Karpas-422 (cell line): Measurements from ENCODE around the gene LUC7L3. TPM values are rescaled to one million over a fixed set of nuclear protein-coding genes. Genes with fewer than 3 reads are reported as not detected.
A peak's percentile ranks its signal among the peaks of the same experiment; 100 is the strongest.

Experiments
- DNase-seq: peaks from one replicate; pipeline ENCODE4 v3.0.0-alpha.2; 2015
- H2AFZ ChIP-seq: fragments of 200-600 bp; sonication (generic); 2 replicates; pipeline ENCODE4 v1.6.1; 2014; ENCODE audit warnings: antibody characterized with exemption, low read length, mixed read lengths
- H3K27ac ChIP-seq: fragments of 200-600 bp; sonication (generic); 2 replicates; pipeline ENCODE4 v1.5.1; 2014; ENCODE audit warnings: mild to moderate bottlenecking, low read length, moderate library complexity
- H3K27me3 ChIP-seq: fragments of 200-600 bp; sonication (generic); 2 replicates; pipeline ENCODE4 v1.6.1; 2014; ENCODE audit warnings: low read length, mixed read lengths
- H3K36me3 ChIP-seq: fragments of 200-600 bp; sonication (generic); 2 replicates; pipeline ENCODE4 v1.6.1; 2014; ENCODE audit warnings: low read length, mixed read lengths; ENCODE audit not compliant: insufficient read depth
- H3K4me1 ChIP-seq: fragments of 200-600 bp; sonication (generic); 2 replicates; pipeline ENCODE4 v1.6.1; 2014; ENCODE audit warnings: mild to moderate bottlenecking, low read length, mixed read lengths
- H3K4me2 ChIP-seq: fragments of 200-600 bp; sonication (generic); 2 replicates; pipeline ENCODE4 v1.6.1; 2014; ENCODE audit warnings: low read length, low read depth, mild to moderate bottlenecking; ENCODE audit not compliant: poor library complexity, severe bottlenecking
- H3K4me3 ChIP-seq: fragments of 200-600 bp; sonication (generic); 2 replicates; pipeline ENCODE4 v1.5.1; 2014; ENCODE audit warnings: mild to moderate bottlenecking, antibody characterized with exemption, low read length, mixed read lengths
- H3K79me2 ChIP-seq: fragments of 200-600 bp; sonication (generic); 2 replicates; pipeline ENCODE4 v1.6.1; 2014; ENCODE audit warnings: mild to moderate bottlenecking, low read length, mixed read lengths
- H3K9ac ChIP-seq: fragments of 200-600 bp; sonication (generic); 2 replicates; pipeline ENCODE4 v1.6.0; 2014; ENCODE audit warnings: low read length
- H3K9me2 ChIP-seq: fragments of 200-600 bp; sonication (generic), shearing (Covaris generic); replicated peaks from 2 replicates; pipeline ENCODE4 v1.6.0; 2014; ENCODE audit warnings: mild to moderate bottlenecking, low read length, moderate library complexity; ENCODE audit not compliant: insufficient read depth
- H3K9me3 ChIP-seq: fragments of 300-700, 200-600 bp; sonication (generic); 2 replicates; pipeline ENCODE4 v1.6.1; 2014; ENCODE audit warnings: low read length, mixed read lengths
- H4K20me1 ChIP-seq: fragments of 200-600 bp; sonication (generic); 2 replicates; pipeline ENCODE4 v1.6.1; 2014; ENCODE audit warnings: mild to moderate bottlenecking, antibody characterized with exemption, low read length, low read depth; ENCODE audit not compliant: insufficient read depth
- total RNA-seq: library from RNA; depleted of rRNA; stranded (reverse); fragments of >200 nt; shearing (Covaris generic); gene quantifications from 2 replicates; pipeline ENCODE4 v1.2.3, GENCODE V29; 2014; ENCODE audit warnings: low replicate concordance

LUC7L3 gene
- total RNA-seq, 1 experiment from 2014 or later = 102 TPM

GRCh38 chr17:50689956-50690886 lies 29.2 kb upstream of the LUC7L3 start:
- H3K79me2 ChIP-seq = no peaks in the 10 kb centered on the region
- no peaks in the 10 kb centered on the region for H3K9me2 ChIP-seq
- H2AFZ ChIP-seq = no peak overlapping the region
- DNase-seq = no peak
- H3K4me3 ChIP-seq = no peak overlapping the region
- no peak overlapping the region for H3K27ac ChIP-seq
- no peak overlapping the region for H3K4me2 ChIP-seq
- H3K9ac ChIP-seq = no peak overlapping the region
- no peaks in the 10 kb centered on the region for H3K4me1 ChIP-seq
- no peaks in the 10 kb centered on the region for H4K20me1 ChIP-seq
- H3K9me3 ChIP-seq = no peaks in the 10 kb centered on the region
- H3K36me3 ChIP-seq = peaks cover 14% of the 10 kb centered on the region; the same call in 1 of the 2 replicates
- no peaks in the 10 kb centered on the region for H3K27me3 ChIP-seq

DNA sequence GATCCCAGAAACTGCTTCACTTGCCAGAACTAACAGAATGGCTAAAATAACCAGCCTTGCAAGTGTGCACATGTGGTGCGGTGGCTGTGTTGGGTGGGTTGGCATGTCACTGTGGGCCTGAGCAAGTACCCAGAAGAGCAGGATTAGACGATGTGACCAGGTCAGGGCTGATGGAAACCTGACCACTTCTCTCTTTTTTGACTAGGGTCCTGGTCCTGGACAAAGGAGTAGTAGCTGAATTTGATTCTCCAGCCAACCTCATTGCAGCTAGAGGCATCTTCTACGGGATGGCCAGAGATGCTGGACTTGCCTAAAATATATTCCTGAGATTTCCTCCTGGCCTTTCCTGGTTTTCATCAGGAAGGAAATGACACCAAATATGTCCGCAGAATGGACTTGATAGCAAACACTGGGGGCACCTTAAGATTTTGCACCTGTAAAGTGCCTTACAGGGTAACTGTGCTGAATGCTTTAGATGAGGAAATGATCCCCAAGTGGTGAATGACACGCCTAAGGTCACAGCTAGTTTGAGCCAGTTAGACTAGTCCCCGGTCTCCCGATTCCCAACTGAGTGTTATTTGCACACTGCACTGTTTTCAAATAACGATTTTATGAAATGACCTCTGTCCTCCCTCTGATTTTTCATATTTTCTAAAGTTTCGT lies 28.4 kb upstream of the LUC7L3 start:
- H3K27me3 ChIP-seq = no peaks in the 10 kb centered on the region
- H3K4me3 ChIP-seq = no peak overlapping the region
- H3K9me3 ChIP-seq = no peaks in the 10 kb centered on the region
- H3K9me2 ChIP-seq = no peaks in the 10 kb centered on the region
- H4K20me1 ChIP-seq = peaks cover 7% of the 10 kb centered on the region; the same call in 1 of the 2 replicates
- peak; percentile 43 for DNase-seq
- H3K4me1 ChIP-seq = no peaks in the 10 kb centered on the region
- H3K9ac ChIP-seq = no peak overlapping the region
- H3K36me3 ChIP-seq = peaks cover 22% of the 10 kb centered on the region
- no peaks in the 10 kb centered on the region for H3K79me2 ChIP-seq
- no peak overlapping the region for H3K4me2 ChIP-seq
- no peak overlapping the region for H3K27ac ChIP-seq
- H2AFZ ChIP-seq = no peak overlapping the region

DNA sequence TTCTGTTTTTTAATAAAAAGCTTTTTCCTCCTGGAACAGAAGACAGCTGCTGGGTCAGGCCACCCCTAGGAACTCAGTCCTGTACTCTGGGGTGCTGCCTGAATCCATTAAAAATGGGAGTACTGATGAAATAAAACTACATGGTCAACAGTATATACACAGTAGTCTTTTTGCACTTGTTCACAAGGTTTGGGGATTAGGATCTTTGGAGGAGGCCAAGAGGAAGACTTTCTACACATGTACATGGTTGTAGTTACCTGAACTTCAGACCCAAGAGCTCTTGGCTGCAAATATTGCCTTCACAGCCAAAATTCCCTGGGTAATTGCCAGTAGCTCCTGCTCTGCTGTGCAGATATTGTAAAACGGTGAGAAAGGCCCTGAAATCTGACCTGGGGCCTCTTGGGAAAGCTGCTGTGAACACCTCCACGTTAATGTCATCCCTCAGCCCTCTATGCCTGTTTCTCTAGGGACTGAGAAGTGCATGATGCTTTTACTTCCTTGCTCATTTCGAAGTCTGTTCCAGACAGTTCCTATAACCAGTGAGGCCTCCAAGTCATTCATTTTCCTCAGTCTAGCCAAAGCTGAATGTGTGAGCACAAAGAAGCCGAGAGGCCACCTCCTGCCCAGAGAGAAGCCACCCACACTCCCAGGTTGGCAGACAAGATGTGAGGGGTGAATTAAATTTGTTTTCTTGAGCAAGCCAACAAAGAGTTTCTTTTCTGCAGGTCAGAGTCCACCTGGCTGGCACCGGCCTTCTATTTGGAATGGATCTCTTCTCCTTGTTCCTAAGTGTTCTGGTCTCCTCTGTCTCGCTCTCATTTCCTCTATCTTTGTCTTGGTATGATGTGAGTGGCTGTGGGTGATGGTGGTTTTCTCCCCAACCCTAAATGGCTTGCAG lies 27.6 kb upstream of the LUC7L3 start:
- Histone ChIP-seq H3K36me3 (peaks cover 28% of the 10 kb centered on the region), H3K9me3 (no peaks in the 10 kb centered on the region), H3K4me3 (no peak overlapping the region), H2AFZ (no peak overlapping the region), H3K4me1 (no peaks in the 10 kb centered on the region), H3K27ac (no peak overlapping the region), H3K27me3 (no peaks in the 10 kb centered on the region), H4K20me1 (peaks cover 7% of the 10 kb centered on the region; the same call in 1 of the 2 replicates), H3K9ac (no peak overlapping the region), H3K79me2 (no peaks in the 10 kb centered on the region), H3K4me2 (no peak overlapping the region), H3K9me2 (no peaks in the 10 kb centered on the region)
- no peak for DNase-seq

DNA sequence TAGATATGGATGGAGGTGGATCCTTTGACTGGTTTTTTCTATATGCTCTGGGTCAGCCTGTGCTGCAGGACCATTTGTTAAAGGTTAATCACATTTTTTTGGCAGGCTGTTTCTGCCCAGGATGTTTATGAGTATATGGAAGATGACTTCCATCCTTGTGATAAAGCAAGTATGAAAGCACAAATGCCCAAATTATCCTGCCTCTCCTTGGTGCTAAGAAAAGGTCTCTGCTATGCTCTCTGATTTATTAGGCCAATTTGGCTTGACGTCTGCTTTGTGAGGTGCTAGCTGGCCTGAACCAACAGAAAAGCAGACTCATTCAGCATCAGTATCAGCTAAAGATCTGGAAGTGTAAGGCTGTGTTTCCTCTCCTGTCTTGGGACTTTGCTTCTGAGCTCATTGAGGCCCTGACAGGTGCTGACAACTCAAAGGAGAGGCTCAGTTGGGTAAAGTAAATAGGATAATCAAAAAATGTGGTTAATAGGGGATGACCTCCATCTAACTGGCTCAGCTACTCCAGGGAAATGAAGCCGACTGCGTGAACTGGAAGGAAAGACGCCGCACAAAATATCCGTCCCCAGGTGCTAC lies 26.9 kb upstream of the LUC7L3 start:
- Histone ChIP-seq H4K20me1 (peaks cover 7% of the 10 kb centered on the region; the same call in 1 of the 2 replicates), H3K4me1 (no peaks in the 10 kb centered on the region), H3K27me3 (no peaks in the 10 kb centered on the region), H3K79me2 (no peaks in the 10 kb centered on the region), H3K4me3 (no peak overlapping the region), H2AFZ (no peak overlapping the region), H3K9me2 (no peaks in the 10 kb centered on the region), H3K27ac (no peak overlapping the region), H3K36me3 (peaks cover 35% of the 10 kb centered on the region), H3K9ac (no peak overlapping the region), H3K4me2 (no peak overlapping the region), H3K9me3 (no peaks in the 10 kb centered on the region)
- no peak for DNase-seq

DNA sequence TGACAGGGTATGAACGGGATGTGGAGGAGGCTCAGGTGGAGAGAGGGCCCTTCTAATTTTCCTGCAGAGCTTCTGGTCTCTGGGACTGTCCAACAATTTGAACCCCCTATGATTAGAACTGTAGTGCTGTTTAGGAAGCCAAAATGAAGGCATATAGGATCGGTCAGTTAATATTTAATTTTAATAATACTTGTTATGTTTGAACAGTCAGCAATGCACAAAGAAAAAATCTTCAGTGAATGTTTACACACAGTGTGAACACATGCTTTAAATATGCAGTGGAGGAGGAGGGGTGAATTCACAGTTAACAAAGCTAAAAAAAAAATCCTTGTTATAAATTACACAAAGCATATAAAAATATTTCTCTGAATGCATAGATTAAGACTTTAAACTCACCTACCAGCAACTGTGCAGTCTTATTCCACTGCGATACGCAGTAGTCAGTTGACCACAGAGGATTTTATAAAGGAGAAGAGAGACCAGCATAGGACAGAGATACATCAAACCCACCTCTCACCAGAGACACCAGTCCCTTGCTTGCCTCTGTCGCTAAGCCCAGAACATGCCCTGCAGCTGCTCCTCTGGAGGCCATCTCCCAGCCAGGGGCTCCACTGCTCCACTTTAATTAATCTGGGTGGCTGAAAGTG lies 26.2 kb upstream of the LUC7L3 start:
- Histone ChIP-seq H3K4me1 (no peaks in the 10 kb centered on the region), H3K9me2 (no peaks in the 10 kb centered on the region), H3K4me2 (no peak overlapping the region), H3K36me3 (peaks cover 40% of the 10 kb centered on the region), H4K20me1 (peaks cover 7% of the 10 kb centered on the region; the same call in 1 of the 2 replicates), H3K27me3 (no peaks in the 10 kb centered on the region), H3K9me3 (no peaks in the 10 kb centered on the region), H3K27ac (no peak overlapping the region), H3K9ac (no peak overlapping the region), H2AFZ (no peak overlapping the region), H3K4me3 (no peak overlapping the region), H3K79me2 (no peaks in the 10 kb centered on the region)
- no peak for DNase-seq

GRCh38 chr17:50696365-50696879 lies 23.0 kb upstream of the LUC7L3 start:
- H2AFZ ChIP-seq = no peak overlapping the region
- no peaks in the 10 kb centered on the region for H3K9me3 ChIP-seq
- H3K4me1 ChIP-seq = no peaks in the 10 kb centered on the region
- no peak overlapping the region for H3K27ac ChIP-seq
- no peaks in the 10 kb centered on the region for H3K9me2 ChIP-seq
- no peaks in the 10 kb centered on the region for H3K27me3 ChIP-seq
- H3K36me3 ChIP-seq = peaks cover 59% of the 10 kb centered on the region
- no peak overlapping the region for H3K4me3 ChIP-seq
- H3K79me2 ChIP-seq = peaks cover 6% of the 10 kb centered on the region
- H3K9ac ChIP-seq = no peak overlapping the region
- peaks cover 7% of the 10 kb centered on the region; the same call in 1 of the 2 replicates for H4K20me1 ChIP-seq
- no peak for DNase-seq
- H3K4me2 ChIP-seq = no peak overlapping the region

DNA sequence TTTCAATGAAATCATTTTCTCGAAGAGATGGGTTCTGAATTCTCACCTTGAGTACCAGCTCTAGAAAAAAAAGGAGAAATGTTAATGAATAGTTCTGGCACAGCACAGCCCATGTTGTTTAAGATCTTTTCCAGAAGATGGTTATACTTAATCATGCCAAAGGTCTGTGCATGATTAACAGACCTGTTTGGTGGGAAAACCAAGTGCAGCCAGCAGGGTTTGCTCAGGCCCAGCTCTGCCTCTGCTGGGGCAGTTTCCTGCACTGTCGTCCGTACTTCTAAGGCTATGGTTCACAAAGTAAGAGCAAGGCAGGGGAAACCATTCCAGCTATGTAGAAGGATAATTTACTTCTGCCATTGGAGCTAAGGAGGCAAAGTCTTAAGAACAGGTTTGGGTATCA lies 22.3 kb upstream of the LUC7L3 start:
- Histone ChIP-seq H3K27me3 (no peaks in the 10 kb centered on the region), H4K20me1 (peaks cover 7% of the 10 kb centered on the region; the same call in 1 of the 2 replicates), H3K9ac (no peak overlapping the region), H3K4me1 (no peaks in the 10 kb centered on the region), H3K27ac (no peak overlapping the region), H3K9me2 (no peaks in the 10 kb centered on the region), H3K36me3 (peaks cover 59% of the 10 kb centered on the region), H2AFZ (no peak overlapping the region), H3K4me3 (no peak overlapping the region), H3K4me2 (no peak overlapping the region), H3K79me2 (peaks cover 12% of the 10 kb centered on the region), H3K9me3 (no peaks in the 10 kb centered on the region)
- no peak for DNase-seq
